HepG2 (cell line): Measurements from ENCODE around the gene SEC14L5. TPM values are rescaled to one million over a fixed set of nuclear protein-coding genes. Genes with fewer than 3 reads are reported as not detected.

Source experiments
- ATAC-seq: fragments of 200-7000 bp; cut with Tn5 transposase; 3 replicates; pipeline ENCODE4 v1.9.1; 2020; ENCODE audit warnings: mild to moderate bottlenecking, moderate library complexity
- BruUV-seq: library from RNA; stranded (reverse); fragments of 400-500 nt; replicated peaks from 2 replicates; lab custom pipeline; 2021; lab: Mats Ljungman, UMichigan
- CTCF ChIA-PET: fragments of 300-600 bp; formaldehyde crosslinking; extraction: SDS; loops from one replicate; lab custom pipeline; 2021; ENCODE audit warnings: low total read pairs, inconsistent platforms, low intra/inter-chr PET ratio; lab: Yijun Ruan, JAX
- POLR2A ChIA-PET: fragments of 350-600 bp; sonication (Branson Sonifier 250); formaldehyde crosslinking; loops from one replicate; lab custom pipeline; 2020; ENCODE audit warnings: antibody characterized with exemption, inconsistent platforms; lab: Yijun Ruan, JAX
- DNase-seq: peaks from one replicate; pipeline ENCODE4 v3.0.0-alpha.2; 2015; ENCODE audit warnings: low spot score
- FAIRE-seq: peaks from 3 replicates; lab custom pipeline; 2011; peaks lifted over from hg19 to GRCh38; lab: Jason Lieb, UNC
- H2AFZ ChIP-seq: one replicate; pipeline ENCODE4 v1.6.1; 2011; ENCODE audit warnings: low read length, inconsistent platforms
- H3K27ac ChIP-seq: fragments of 300-600 bp; 3 replicates; pipeline ENCODE4 v1.8.0; 2011; ENCODE audit warnings: mixed run types, mild to moderate bottlenecking, mixed read lengths, low read length, inconsistent platforms; ENCODE audit not compliant: insufficient read depth; ENCODE audit errors: extremely low read length
- H3K27me3 ChIP-seq, 2 experiments: fragments of 200-600 bp in 1 of 2; 2 replicates in 1 of 2; 3 replicates in 1 of 2; pipeline versions ENCODE4 v1.6.0 to v1.8.0; 2011; ENCODE audit warnings: low read length in 2 of 2, mild to moderate bottlenecking in 2 of 2, moderate library complexity in 2 of 2, inconsistent platforms in 1 of 2; ENCODE audit not compliant: insufficient read depth in 2 of 2, control insufficient read depth in 1 of 2
- H3K36me3 ChIP-seq, 2 experiments: fragments of 200-600 bp in 1 of 2; replicated peaks in 1 of 2; 2 replicates in 1 of 2; 3 replicates in 1 of 2; pipeline versions ENCODE4 v1.5.1 to v1.8.0; 2011; ENCODE audit warnings: low read length in 2 of 2, inconsistent platforms in 1 of 2; ENCODE audit not compliant: insufficient read depth in 2 of 2, control insufficient read depth in 1 of 2
- H3K4me1 ChIP-seq: 2 replicates; pipeline ENCODE4 v1.5.1; 2012; ENCODE audit warnings: low read length, inconsistent platforms; ENCODE audit not compliant: insufficient read depth
- H3K4me2 ChIP-seq: 2 replicates; pipeline ENCODE4 v1.6.0; 2011; ENCODE audit warnings: low read depth, low read length, inconsistent platforms
- H3K4me3 ChIP-seq, 3 experiments: fragments of 200-600 bp in 1 of 3; sonication (generic), shearing (Covaris generic) in 1 of 3; replicated peaks in 1 of 3; 2 replicates each; pipeline ENCODE4 v1.5.1; 2011 to 2016; ENCODE audit warnings: low read length in 3 of 3, inconsistent platforms in 2 of 3, low read depth in 2 of 3, mild to moderate bottlenecking in 2 of 3, control low read depth in 1 of 3, mixed read lengths in 1 of 3; ENCODE audit not compliant: insufficient read depth in 1 of 3
- H3K79me2 ChIP-seq: one replicate; pipeline ENCODE4 v1.6.1; 2011; ENCODE audit warnings: low read length, inconsistent platforms; ENCODE audit not compliant: insufficient read depth
- H3K9ac ChIP-seq: 2 replicates; pipeline ENCODE4 v1.6.0; 2011; ENCODE audit warnings: mild to moderate bottlenecking, low read depth, low read length, inconsistent platforms; ENCODE audit not compliant: insufficient read depth
- H3K9me3 ChIP-seq: 2 replicates; pipeline ENCODE4 v1.5.1; 2012; ENCODE audit warnings: mild to moderate bottlenecking, low read length
- H4K20me1 ChIP-seq: 2 replicates; pipeline ENCODE4 v1.6.0; 2011; ENCODE audit warnings: inconsistent platforms, mild to moderate bottlenecking, low read length, moderate library complexity; ENCODE audit not compliant: insufficient read depth
- FUBP1 ChIP-seq: sonication (generic); formaldehyde crosslinking; IDR thresholded peaks from 2 replicates; pipeline ENCODE4 v1.5.1; 2020; ENCODE audit warnings: missing genetic modification reagents, mild to moderate bottlenecking, borderline replicate concordance
- RFX5 ChIP-seq: IDR thresholded peaks from 2 replicates; pipeline ENCODE4 v1.6.1; 2011; ENCODE audit warnings: low read depth, low read length, improper control_type of control experiment
- SATB2 ChIP-seq: sonication (generic); formaldehyde crosslinking; IDR thresholded peaks from 2 replicates; pipeline ENCODE4 v1.5.0; 2020; ENCODE audit warnings: missing genetic modification reagents
- TEAD2 ChIP-seq: sonication (generic); formaldehyde crosslinking; IDR thresholded peaks from 2 replicates; pipeline ENCODE4 v1.9.0; 2021; ENCODE audit warnings: missing genetic modification reagents
- ZBTB7A ChIP-seq: sonication (generic); formaldehyde crosslinking; IDR thresholded peaks from 2 replicates; pipeline ENCODE4 v1.8.0; 2022; ENCODE audit warnings: mild to moderate bottlenecking, missing genetic modification reagents
- ZHX1 ChIP-seq: sonication (generic); formaldehyde crosslinking; IDR thresholded peaks from 2 replicates; pipeline ENCODE4 v1.8.1; 2022; ENCODE audit warnings: low read depth, mild to moderate bottlenecking, missing genetic modification reagents
- ZNF276 ChIP-seq: sonication (generic); formaldehyde crosslinking; IDR thresholded peaks from 2 replicates; pipeline ENCODE4 v1.4.0; 2020; ENCODE audit warnings: mild to moderate bottlenecking, low read depth, missing genetic modification reagents
- ZNF280D ChIP-seq: sonication (generic); formaldehyde crosslinking; IDR thresholded peaks from 2 replicates; pipeline ENCODE4 v1.5.1; 2020; ENCODE audit warnings: mild to moderate bottlenecking, missing genetic modification reagents
- ZNF569 ChIP-seq: sonication (generic); formaldehyde crosslinking; IDR thresholded peaks from 2 replicates; pipeline ENCODE4 v1.5.0; 2020; ENCODE audit warnings: mild to moderate bottlenecking, missing genetic modification reagents, moderate library complexity, borderline replicate concordance
- WGBS: methylation state at CpG from one replicate; pipeline ENCODE4 v1.1.6; 2017; ENCODE audit warnings: low lambda C conversion rate; 5-methylcytosine and 5-hydroxymethylcytosine counted together
- in situ Hi-C: cut with HindIII; loops from 2 replicates; pipeline ENCODE4 v1.10.0; 2017; ENCODE audit warnings: low pct_unique_long_range_greater_than_20kb; ENCODE audit not compliant: extremely low pct_ligation_motif_present
- intact Hi-C: fragments of 100-400 bp; cut with micrococcal nuclease; formaldehyde crosslinking; loops from one replicate; pipeline ENCODE4 v1.10.0; 2022; ENCODE audit not compliant: unreplicated experiment
- polyA plus RNA-seq, 8 experiments: library from polyadenylated mRNA; depleted of rRNA in 3 of 8; stranded (reverse) in 7 of 8; unstranded in 1 of 8; fragments of >200 nt; fragmentation: Illumina TruSeq in 4 of 8; extraction: Trizol in 4 of 8; gene quantifications; 2 replicates each; pipeline versions ENCODE4 v1.2.1 to v1.2.3, GENCODE V29; 2011 to 2016; ENCODE audit warnings: low read depth in 4 of 8, missing spikeins in 1 of 8, mixed read lengths in 1 of 8; ENCODE audit not compliant: insufficient read depth in 1 of 8
- total RNA-seq, 5 experiments: library from RNA; depleted of rRNA; stranded (reverse); fragments of >200 nt; fragmentation: Illumina TruSeq; extraction: Trizol; gene quantifications; 2 replicates each; pipeline ENCODE4 v1.2.3, GENCODE V29; 2016; ENCODE audit warnings: low read depth in 1 of 5

Gene SEC14L5
- total and polyA plus RNA-seq, 2 of the 13 experiments (the other 11 are each of a cell fraction or from before 2014, with no cell fraction given): 0.40 to 0.42 TPM

- intact Hi-C loops: no loop called here
- Histone ChIP-seq H4K20me1 (no peaks in the 10 kb centered on the region), H3K4me2 (no peak overlapping the region), H3K4me1 (peaks cover 13% of the 10 kb centered on the region), H3K9me3 (no peaks in the 10 kb centered on the region), H3K79me2 (no peaks in the 10 kb centered on the region), H3K27ac (no peak overlapping the region), H2AFZ (no peak overlapping the region), H3K27me3 (peaks cover 6 to 59% of the 10 kb centered on the region in 2 experiments), H3K9ac (no peak overlapping the region), H3K36me3 (no peaks in the 10 kb centered on the region), H3K4me3 (no peak overlapping the region)
- TF ChIP-seq SATB2 (CRISPR knock-in tag): no peak
- no peak for TF ChIP-seq ZBTB7A (CRISPR knock-in tag)
- TF ChIP-seq TEAD2 (CRISPR knock-in tag): no peak
- TF ChIP-seq FUBP1 (CRISPR knock-in tag): no peak
- TF ChIP-seq RFX5: peak; percentile 77
- TF ChIP-seq ZNF569: no peak
- no peak for TF ChIP-seq ZHX1 (CRISPR knock-in tag)
- no peak for TF ChIP-seq ZNF276
- no peak for TF ChIP-seq ZNF280D
- no TSS peak for BruUV-seq
- no peak for DNase-seq
- WGBS: 12% methylated on average over 5 of the region's 5 CpGs
- ChIA-PET CTCF (no interaction called here), POLR2A (no interaction called here)
- no peak for ATAC-seq
- in situ Hi-C loops: no loop called here
- FAIRE-seq: no peak
These were observed 26.3 kb downstream of the SEC14L5 start for GRCh38 chr16:4984174-4984990.
